Astrocyte (in vitro differentiated cells and primary cell): ENCODE measurements around the gene TTC27.

Source experiments
- EZH2 ChIP-seq: IDR thresholded peaks from 2 replicates; pipeline ENCODE4 v1.6.1; 2012; ENCODE audit warnings: mild to moderate bottlenecking, low read length, inconsistent platforms; ENCODE audit not compliant: insufficient read depth
- TF ChIP-seq, protein P1 (sequence below): IDR thresholded peaks from 2 replicates; pipeline ENCODE4 v1.5.1; 2011; ENCODE audit warnings: low read depth, mild to moderate bottlenecking, inconsistent platforms, low read length, moderate library complexity; ENCODE audit not compliant: insufficient read depth

GRCh38 chr2:32714521-32714920 lies 86.7 kb downstream of the TTC27 start:
- TF ChIP-seq, protein P1, sequence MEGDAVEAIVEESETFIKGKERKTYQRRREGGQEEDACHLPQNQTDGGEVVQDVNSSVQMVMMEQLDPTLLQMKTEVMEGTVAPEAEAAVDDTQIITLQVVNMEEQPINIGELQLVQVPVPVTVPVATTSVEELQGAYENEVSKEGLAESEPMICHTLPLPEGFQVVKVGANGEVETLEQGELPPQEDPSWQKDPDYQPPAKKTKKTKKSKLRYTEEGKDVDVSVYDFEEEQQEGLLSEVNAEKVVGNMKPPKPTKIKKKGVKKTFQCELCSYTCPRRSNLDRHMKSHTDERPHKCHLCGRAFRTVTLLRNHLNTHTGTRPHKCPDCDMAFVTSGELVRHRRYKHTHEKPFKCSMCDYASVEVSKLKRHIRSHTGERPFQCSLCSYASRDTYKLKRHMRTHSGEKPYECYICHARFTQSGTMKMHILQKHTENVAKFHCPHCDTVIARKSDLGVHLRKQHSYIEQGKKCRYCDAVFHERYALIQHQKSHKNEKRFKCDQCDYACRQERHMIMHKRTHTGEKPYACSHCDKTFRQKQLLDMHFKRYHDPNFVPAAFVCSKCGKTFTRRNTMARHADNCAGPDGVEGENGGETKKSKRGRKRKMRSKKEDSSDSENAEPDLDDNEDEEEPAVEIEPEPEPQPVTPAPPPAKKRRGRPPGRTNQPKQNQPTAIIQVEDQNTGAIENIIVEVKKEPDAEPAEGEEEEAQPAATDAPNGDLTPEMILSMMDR, result no peak
- no peak for TF ChIP-seq EZH2
